K562 (cell line): ENCODE data around the gene ESAM. TPM values are rescaled to one million over a fixed set of nuclear protein-coding genes. Genes with fewer than 3 reads are reported as not detected.

Experiments used
- AFF1 ChIP-seq, 2 experiments: fragments of 450-650 bp; IDR thresholded peaks; 2 replicates each; pipeline ENCODE4 v1.6.1; 2018; ENCODE audit warnings: mild to moderate bottlenecking in 2 of 2, low read depth in 1 of 2; ENCODE audit not compliant: partially characterized antibody in 2 of 2
- CREB3 ChIP-seq: fragments of 450-650 bp; conservative IDR thresholded peaks from 2 replicates; pipeline ENCODE4 v1.6.1; 2016; ENCODE audit warnings: missing genetic modification characterization, low read depth, mild to moderate bottlenecking, missing compliant biosample characterization, moderate library complexity
- DIDO1 ChIP-seq: fragments of 450-650 bp; IDR thresholded peaks from 2 replicates; pipeline ENCODE4 v1.6.1; 2016; ENCODE audit warnings: low read depth, missing biosample characterization, missing genetic modification characterization
- E2F1 ChIP-seq: sonication (generic); formaldehyde crosslinking; IDR thresholded peaks from 2 replicates; pipeline ENCODE4 v1.8.1; 2023; ENCODE audit warnings: mild to moderate bottlenecking, missing genetic modification reagents, moderate library complexity
- EZH2 ChIP-seq: IDR thresholded peaks from 2 replicates; pipeline ENCODE4 v1.6.1; 2012; ENCODE audit warnings: low read depth, mild to moderate bottlenecking, inconsistent platforms, low read length, borderline replicate concordance
- FUS ChIP-seq: fragments of 200-400 bp; formaldehyde crosslinking; optimal IDR thresholded peaks from 2 replicates; pipeline ENCODE3; 2017; ENCODE audit warnings: low read depth, low read length
- HDGF ChIP-seq: fragments of 450-650 bp; IDR thresholded peaks from 2 replicates; pipeline ENCODE4 v1.6.1; 2016
- KAT2B ChIP-seq: IDR thresholded peaks from one replicate; pipeline ENCODE4 v1.6.1; 2012; ENCODE audit warnings: low read depth, mild to moderate bottlenecking, control low read depth, inconsistent platforms, low read length, moderate library complexity
- NFIC ChIP-seq: fragments of 450-650 bp; IDR thresholded peaks from 2 replicates; pipeline ENCODE4 v1.6.1; 2017; ENCODE audit warnings: mild to moderate bottlenecking, inconsistent platforms
- NUFIP1 ChIP-seq: fragments of 450-650 bp; IDR thresholded peaks from 2 replicates; pipeline ENCODE4 v1.6.1; 2018; ENCODE audit not compliant: partially characterized antibody
- RBBP5 ChIP-seq: fragments of 200-600 bp; sonication (generic); IDR thresholded peaks from 2 replicates; pipeline ENCODE4 v1.6.1; 2012; ENCODE audit warnings: borderline replicate concordance, mild to moderate bottlenecking, low read length, control low read depth, inconsistent platforms; ENCODE audit not compliant: insufficient read depth, poor library complexity, severe bottlenecking
- SP2 ChIP-seq: IDR thresholded peaks from 2 replicates; pipeline ENCODE4 v1.6.1; 2011; ENCODE audit warnings: mild to moderate bottlenecking, low read depth, low read length, moderate library complexity; ENCODE audit not compliant: poor library complexity, severe bottlenecking; ENCODE audit errors: extremely low read depth
- U2AF1 ChIP-seq: fragments of 200-400 bp; formaldehyde crosslinking; optimal IDR thresholded peaks from 2 replicates; pipeline ENCODE3; 2017; ENCODE audit warnings: mild to moderate bottlenecking, low read depth, low read length, moderate library complexity
- ZFP1 ChIP-seq: fragments of 450-650 bp; formaldehyde crosslinking; IDR thresholded peaks from 2 replicates; pipeline ENCODE4 v1.4.0; 2020; ENCODE audit warnings: mild to moderate bottlenecking, mixed read lengths
- ZKSCAN3 ChIP-seq: fragments of 250-450 bp; sonication (Bioruptor Pico); IDR thresholded peaks from 2 replicates; pipeline ENCODE4 v1.4.0; 2020
- ZNF197 ChIP-seq: fragments of 200-800 bp; sonication (Bioruptor generic); IDR thresholded peaks from 2 replicates; pipeline ENCODE4 v1.6.1; 2016; ENCODE audit warnings: low read depth, missing genetic modification characterization, missing compliant biosample characterization
- ZNF511 ChIP-seq: sonication (generic); formaldehyde crosslinking; IDR thresholded peaks from 2 replicates; pipeline ENCODE4 v1.8.0; 2022; ENCODE audit warnings: mild to moderate bottlenecking, missing genetic modification reagents
- ZNF780A ChIP-seq: fragments of 250-450 bp; sonication (Bioruptor Pico); IDR thresholded peaks from 2 replicates; pipeline ENCODE4 v1.5.0; 2021; ENCODE audit warnings: mild to moderate bottlenecking
- polyA plus RNA-seq, 8 experiments: library from polyadenylated mRNA; depleted of rRNA in 4 of 8; stranded (reverse) in 5 of 8; unstranded in 3 of 8; fragments of >200 nt; fragmentation: Nextera tagmentation in 2 of 8; fragmentation: Illumina TruSeq in 1 of 8; extraction: Ambion mirVana in 2 of 8; extraction: Trizol in 1 of 8; gene quantifications; 2 replicates each; pipeline versions ENCODE4 v1.2.1 to v1.2.3, GENCODE V29; 2011 to 2014; ENCODE audit warnings: inconsistent platforms in 1 of 8, missing spikeins in 1 of 8
- total RNA-seq, 7 experiments: library from RNA; depleted of rRNA in 6 of 7; stranded (reverse); fragments of >200 nt in 6 of 7; fragmentation: Illumina TruSeq in 2 of 7; extraction: Trizol in 2 of 7; gene quantifications; 2 replicates each; pipeline versions ENCODE4 v1.2.1 to v1.2.3, GENCODE V29; 2011 to 2021; ENCODE audit warnings: low replicate concordance in 1 of 7

The ESAM gene
- total and polyA plus RNA-seq, 9 of the 15 experiments (the other 6 are each of a cell fraction or from before 2014, with no cell fraction given): 0.06 to 1.5 (median 0.22) TPM

GRCh38 chr11:124800226-124800929, 38.3 kb upstream of the ESAM start, which contains the start of gene MSANTD2 (continued):
- TF ChIP-seq KAT2B (no peak), ZNF780A (no peak), NFIC (peak; percentile 43; the same call in 1 of the 2 replicates), SP2 (no peak), DIDO1 (tag) (no peak), FUS (no peak), HDGF (no peak), ZNF511 (CRISPR knock-in tag) (no peak), ZFP1 (CRISPR knock-in tag) (no peak), EZH2 (no peak), E2F1 (CRISPR knock-in tag) (no peak; the same call in 1 of the 2 replicates), CREB3 (tag) (no peak), ZNF197 (CRISPR knock-in tag) (peak; percentile 62; the same call in 1 of the 2 replicates), AFF1 (IDR thresholded peaks at IDR 0.05; ENCODE audit: low read depth in 1 of 2, partially characterized antibody in 2 of 2) (no peak), NUFIP1 (no peak), U2AF1 (peak; percentile 8), ZKSCAN3 (CRISPR knock-in tag) (no peak), RBBP5 (peak; percentile 98)
